TTC549 (cell line): Measurements from ENCODE around the gene ENTR1.

ENCODE experiments used
- FAIRE-seq: peaks from 2 replicates; lab custom pipeline; 2012; peaks lifted over from hg19 to GRCh38; lab: Jason Lieb, UNC

Gene ENTR1, protein sequence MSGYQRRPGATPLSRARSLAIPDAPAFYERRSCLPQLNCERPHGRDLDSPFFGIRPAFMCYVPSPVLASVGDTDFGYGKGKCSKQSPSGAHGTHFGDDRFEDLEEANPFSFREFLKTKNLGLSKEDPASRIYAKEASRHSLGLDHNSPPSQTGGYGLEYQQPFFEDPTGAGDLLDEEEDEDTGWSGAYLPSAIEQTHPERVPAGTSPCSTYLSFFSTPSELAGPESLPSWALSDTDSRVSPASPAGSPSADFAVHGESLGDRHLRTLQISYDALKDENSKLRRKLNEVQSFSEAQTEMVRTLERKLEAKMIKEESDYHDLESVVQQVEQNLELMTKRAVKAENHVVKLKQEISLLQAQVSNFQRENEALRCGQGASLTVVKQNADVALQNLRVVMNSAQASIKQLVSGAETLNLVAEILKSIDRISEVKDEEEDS

GRCh38 chr9:136410500-136411287, at the start of gene ENTR1, which contains the start of gene PMPCA:
Gene ENTR1, minus strand, starts transcription at chr9:136410614. Its CDS starts 217 bp downstream, at chr9:136410397.
Gene PMPCA, plus strand, starts transcription at chr9:136410658. Its CDS starts 11 bp downstream, at chr9:136410669.
- no peak for FAIRE-seq

DNA sequence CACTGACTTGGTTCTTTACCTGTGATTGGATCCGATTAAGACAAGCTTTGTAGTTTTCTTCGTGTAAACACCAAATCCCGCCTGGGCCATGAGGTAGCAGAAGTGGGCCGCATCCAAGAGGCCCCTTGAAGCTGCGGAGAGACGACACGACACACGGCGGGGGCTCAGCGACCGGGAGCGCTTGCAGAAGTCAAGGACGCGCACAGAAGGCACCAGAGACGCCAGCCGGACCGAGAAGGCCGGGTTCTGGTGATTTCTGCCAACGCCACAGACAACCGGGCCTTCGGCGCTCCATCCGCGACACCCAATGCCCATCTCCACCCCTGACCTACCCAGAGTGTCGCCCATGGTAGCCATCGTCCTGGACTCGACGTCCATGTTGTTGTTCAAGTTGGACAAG, 49.0 kb upstream of the ENTR1 start:
- FAIRE-seq, result no peak

DNA sequence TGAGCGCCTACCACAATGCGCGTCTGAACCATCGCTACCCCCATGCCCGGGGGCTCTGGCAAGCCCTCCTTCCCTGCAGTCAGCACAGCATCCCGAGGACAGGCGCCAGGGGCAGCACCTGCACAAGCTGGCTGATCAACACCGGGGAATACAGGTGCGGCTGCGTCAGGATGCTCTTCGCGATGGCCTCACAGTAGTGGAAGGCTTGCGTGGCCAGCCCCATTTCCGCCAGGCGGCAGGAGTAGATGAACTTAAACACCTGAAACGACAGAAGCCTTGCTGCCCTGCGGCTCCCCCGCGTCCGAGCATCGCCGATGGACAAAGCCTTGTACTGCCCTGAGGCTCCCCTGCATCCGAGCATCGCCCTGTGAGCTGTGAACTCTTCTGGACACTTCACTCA, 46.9 kb upstream of the ENTR1 start:
- no peak for FAIRE-seq

DNA sequence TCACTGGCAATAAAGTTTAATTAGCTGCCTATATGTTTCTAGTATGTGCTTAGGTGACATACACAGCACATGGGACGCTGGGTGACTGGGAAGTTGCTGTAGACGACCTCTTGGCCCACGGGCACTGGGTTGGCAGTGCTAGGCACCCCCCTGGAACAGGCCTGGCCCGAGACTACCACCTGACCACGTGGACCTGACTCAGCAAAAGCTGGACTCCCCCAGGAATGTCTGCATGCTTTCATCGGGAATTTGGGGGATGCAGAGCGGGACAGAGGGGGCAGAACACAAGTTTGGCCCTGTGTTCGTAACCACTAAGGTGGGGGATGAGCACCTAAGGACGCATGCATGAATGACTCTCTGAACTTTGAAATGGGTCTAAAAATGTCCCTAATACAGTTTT, 45.8 kb upstream of the ENTR1 start:
- no peak for FAIRE-seq

DNA sequence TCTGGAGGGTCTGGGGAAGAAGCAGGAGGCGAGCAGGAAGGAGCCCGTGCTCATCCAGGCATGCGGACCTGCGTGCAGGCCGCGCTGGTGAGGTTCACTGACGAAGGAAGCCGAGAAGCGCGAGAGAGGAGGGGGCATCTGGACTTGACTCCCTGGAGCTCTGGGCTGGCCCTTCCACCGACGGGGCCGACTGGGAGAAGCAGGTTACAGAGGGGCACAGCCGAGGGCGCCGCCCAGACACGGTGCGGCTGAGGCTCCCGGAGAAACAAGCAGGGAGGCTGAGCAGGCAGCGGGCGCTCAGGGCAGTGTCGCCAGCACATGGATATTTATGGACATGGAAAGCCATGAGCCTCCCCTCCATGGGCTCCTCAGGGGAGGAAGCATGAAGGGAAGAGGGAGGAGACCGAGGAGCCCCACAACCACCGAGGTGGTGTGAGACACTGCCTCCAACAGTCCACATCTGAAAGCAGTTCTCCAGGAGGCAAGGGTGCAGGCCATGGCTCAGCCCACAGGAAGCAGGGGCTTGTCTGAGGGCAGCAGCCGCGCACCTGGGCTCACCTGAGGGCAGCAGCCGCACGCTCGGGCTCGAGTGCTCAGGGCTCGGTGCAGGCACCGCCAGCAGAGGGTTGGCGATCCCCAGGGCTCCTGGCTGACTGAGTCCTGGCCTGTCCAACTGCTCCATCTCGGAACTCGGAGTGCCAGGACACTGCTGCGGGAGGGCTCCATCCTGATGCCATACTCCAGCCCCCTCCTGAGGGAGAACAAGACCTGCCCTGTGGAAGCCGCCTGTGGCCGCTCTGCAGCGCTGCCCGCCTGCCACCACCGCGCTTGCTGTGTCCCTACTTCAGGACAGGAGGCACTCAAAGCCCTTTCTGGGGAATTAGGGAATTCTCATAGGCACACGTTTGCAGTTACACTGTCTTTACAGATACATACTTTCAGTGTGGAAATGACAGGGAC, 44.9 kb upstream of the ENTR1 start:
- FAIRE-seq, result no peak

DNA sequence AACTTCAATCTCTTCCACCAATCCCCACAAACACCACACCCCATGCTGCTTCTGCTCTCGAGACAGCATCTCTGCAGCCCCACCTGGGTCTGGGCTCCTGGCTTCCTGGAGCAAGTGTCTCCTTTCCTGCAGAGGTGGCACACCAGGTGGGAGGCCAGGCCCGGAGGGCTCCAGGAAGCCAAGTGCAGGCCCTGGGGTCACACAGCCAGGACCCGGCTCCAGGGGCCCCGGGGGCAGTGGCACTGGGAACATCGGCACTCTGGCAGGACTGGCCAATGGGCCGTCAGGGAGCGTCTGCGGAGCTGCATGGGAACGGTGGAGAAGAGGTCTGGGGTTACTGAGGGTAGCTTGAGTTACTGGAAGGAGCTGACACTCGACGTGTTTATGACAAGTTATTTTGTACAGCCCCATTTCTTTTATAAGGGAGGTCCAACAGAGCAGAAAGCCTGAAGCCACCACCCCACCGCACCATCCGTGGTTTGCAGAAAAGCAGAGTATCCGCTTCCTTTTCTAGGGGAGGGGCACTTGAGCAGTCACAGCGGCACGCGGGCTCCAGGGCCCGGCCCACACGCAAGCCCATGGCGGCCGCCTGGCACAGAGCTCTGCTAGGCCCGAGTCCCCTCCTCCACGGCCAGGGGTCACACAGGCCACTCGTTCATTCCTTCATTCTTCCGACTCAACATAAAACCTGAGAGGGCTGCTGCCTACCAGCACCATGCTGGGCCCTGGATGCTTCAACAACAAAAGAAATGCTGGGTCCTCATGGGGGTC, 43.8 kb upstream of the ENTR1 start:
- FAIRE-seq, result no peak

DNA sequence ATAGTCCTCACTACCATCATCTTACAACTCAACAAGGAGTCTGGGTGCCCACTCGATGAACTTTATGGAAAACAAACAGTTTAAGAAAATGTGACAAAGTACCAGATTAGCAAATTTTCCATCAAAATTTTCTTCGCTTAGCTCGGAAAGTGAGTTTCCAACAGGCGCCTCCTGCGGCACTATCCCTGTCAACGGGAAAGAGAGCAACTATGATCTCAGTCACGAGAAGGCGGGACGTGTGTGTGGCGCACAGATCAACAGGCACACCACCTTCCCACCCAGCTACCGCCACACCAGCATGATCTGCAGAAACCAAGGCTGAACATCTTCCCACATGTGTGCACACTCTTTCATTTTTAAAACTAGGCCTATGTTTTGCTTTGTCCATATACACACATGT, 42.9 kb upstream of the ENTR1 start:
- no peak for FAIRE-seq

GRCh38 chr9:136451221-136451877, 40.9 kb upstream of the ENTR1 start:
- no peak for FAIRE-seq

- FAIRE-seq, result no peak
Measured at GRCh38 chr9:136448655-136449054, 38.2 kb upstream of the ENTR1 start.

DNA sequence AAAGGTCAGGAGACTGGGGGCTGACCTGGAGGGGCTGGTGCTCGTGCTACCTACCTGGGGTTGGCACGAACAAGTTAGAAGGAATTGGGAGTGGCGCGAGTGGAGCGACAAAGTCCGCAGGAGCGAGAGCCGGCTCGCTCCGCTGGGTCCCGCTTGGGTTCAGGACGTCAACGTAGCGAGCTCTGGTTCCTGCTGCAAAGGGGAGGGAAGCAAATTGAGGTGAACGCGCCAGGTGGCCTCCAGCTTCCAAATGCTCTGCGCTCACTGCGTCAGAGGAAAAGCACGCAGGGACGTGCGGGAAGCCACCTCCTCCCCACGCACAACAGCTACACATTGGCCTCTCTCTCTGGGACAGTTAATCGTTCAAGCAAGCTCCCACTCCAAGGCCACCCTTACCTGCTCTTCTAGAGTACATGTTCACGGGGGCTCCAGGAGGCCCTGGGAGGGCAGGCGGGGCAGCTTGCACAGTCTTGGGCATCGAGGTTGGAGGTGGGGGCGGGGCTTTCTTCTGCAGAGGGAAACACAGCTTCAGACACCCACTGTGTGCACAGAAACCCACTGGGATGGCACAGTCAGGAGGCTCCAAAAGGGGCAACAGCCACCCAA, 36.9 kb upstream of the ENTR1 start:
- no peak for FAIRE-seq

- no peak for FAIRE-seq
Measured at GRCh38 chr9:136445799-136446198, 35.4 kb upstream of the ENTR1 start.

DNA sequence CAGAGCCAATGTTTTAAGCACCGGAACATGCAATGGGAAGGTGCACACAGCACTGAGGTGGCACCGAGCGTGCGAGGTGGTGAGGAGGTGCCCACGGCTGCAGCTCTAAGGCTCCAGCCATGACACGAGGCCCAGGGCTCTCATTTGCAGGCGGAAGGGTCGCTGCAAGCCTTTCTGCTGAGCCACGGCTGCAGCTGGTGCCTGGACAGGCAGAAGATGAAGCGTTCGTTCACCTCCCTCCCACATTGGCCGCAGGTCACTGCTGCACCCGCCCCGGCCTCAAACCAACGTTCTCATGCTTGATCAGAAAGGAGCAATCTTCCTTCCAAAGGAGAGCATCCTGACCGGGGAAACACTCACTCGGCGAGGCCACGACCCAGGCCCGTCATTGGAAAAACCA, 33.7 kb upstream of the ENTR1 start:
- no peak for FAIRE-seq

- no peak for FAIRE-seq
Measured at GRCh38 chr9:136443687-136444086, 33.3 kb upstream of the ENTR1 start.

GRCh38 chr9:136443087-136443486, 32.7 kb upstream of the ENTR1 start:
- FAIRE-seq, result no peak

GRCh38 chr9:136442265-136442664, 31.9 kb upstream of the ENTR1 start:
- FAIRE-seq, result no peak

DNA sequence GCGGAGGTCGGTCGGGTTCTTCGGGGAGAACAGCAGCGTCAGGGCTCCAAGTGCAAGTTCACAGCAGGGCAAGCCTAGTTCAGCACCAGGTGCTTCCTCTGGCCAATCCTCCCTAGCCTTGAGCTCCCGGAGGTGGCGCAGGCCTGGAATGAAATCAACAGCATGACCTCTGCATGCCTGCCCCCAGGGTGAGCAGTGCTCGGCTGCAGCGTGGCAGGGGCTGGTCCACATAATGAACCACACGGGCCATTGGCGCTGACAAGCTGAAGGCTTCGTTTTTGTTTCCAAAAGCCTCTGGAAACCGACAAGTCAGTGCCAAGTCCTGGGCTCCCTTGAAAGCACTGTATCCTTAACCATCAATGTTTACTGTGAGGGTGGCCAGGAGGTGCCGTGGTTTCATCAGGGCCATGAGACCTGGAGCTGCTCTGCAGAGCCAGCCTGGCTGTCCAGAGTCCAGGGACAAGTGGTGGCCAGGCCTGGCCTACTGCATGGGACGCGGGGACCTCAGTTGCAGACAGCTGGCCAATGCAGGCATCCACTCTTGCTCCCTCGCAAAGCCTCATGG, 31.3 kb upstream of the ENTR1 start:
- no peak for FAIRE-seq

DNA sequence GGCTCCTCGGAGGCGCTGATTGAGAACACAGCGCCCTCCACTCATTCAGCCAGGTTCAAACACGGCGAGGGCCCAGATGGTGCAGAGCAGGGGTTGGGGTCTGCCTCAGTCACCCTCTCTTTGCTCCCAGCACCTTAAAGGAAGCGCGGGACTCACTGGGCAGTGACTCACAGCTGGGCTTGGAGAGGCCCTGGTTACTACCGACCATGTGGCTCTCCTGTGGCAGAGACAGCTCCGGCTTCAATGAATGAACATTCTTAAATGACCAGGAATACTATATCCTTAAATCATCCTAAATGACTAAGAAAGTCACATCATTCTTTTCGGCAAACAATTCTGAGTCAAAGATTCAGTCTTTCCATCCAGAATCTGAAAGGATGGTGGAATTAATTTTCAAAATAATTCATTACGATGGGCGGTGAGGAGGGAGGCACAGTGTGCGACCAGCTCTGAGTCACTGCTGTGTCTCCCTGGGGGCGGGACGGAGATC, 30.8 kb upstream of the ENTR1 start:
- FAIRE-seq, result no peak

- FAIRE-seq, result no peak
Measured at GRCh38 chr9:136439481-136440408, 29.3 kb upstream of the ENTR1 start, which contains the start of gene INPP5E. Gene INPP5E, minus strand, starts transcription at chr9:136439845. Its CDS starts 426 bp downstream, at chr9:136439419.
